HL-60 (cell line): ENCODE data around the gene SPATA6L.

Source experiments
- CTCF ChIP-seq: IDR thresholded peaks from one replicate; pipeline ENCODE4 v1.5.1; 2011; ENCODE audit warnings: low read length, control low read depth, inconsistent platforms; ENCODE audit not compliant: insufficient read depth
- GABPA ChIP-seq: IDR thresholded peaks from 2 replicates; pipeline ENCODE4 v1.6.1; 2012; ENCODE audit warnings: low read depth
- POLR2AphosphoS5 ChIP-seq: IDR thresholded peaks from 2 replicates; pipeline ENCODE4 v1.6.1; 2012; ENCODE audit warnings: low read depth

- TF ChIP-seq CTCF = no peak
- TF ChIP-seq POLR2AphosphoS5 = no peak
- TF ChIP-seq GABPA = no peak
Observed at GRCh38 chr9:4615778-4616177, 50.5 kb downstream of the SPATA6L start.
